Measurements from ENCODE around the gene ENOX1.

- no peak for TF ChIP-seq CTCF (conservative IDR thresholded peaks at IDR 0.05)
- no peak for TF ChIP-seq ZFX (IDR thresholded peaks at IDR 0.05)
These were observed 521.7 kb downstream of the ENOX1 start for GRCh38 chr13:43265028-43265427.

All from C4-2B (cell line).